GM19468 (cell line): ENCODE measurements around the gene ADTRP.
A peak's percentile ranks its signal among the peaks of the same experiment; 100 is the strongest.
"Not testable (repeated sequence)": the region's sequence is repeated elsewhere in the genome, so short reads cannot be mapped to it uniquely, and the experiment has no call there.

ENCODE experiments used
- ATAC-seq: cut with Tn5 transposase; IDR thresholded peaks from one replicate; pipeline ENCODE4 v1.9.1; 2021; ENCODE audit warnings: mild to moderate bottlenecking, moderate library complexity, moderate number of reproducible peaks; ENCODE audit not compliant: unreplicated experiment; ENCODE audit errors: extremely low read depth

Gene ADTRP

GRCh38 chr6:11804701-11805100 is 26.1 kb upstream of the ADTRP start:
- no peak for ATAC-seq

- ATAC-seq: no peak
Measured at GRCh38 chr6:11804135-11804534, 25.5 kb upstream of the ADTRP start.

GRCh38 chr6:11803591-11803971 is 25.0 kb upstream of the ADTRP start:
- no peak for ATAC-seq

GRCh38 chr6:11802886-11803590 is 24.4 kb upstream of the ADTRP start:
- ATAC-seq: no peak

- ATAC-seq: not testable (repeated sequence)
Measured at GRCh38 chr6:11800531-11800930, 21.9 kb upstream of the ADTRP start.

GRCh38 chr6:11798538-11798937 is 19.9 kb upstream of the ADTRP start:
- no peak for ATAC-seq

GRCh38 chr6:11798096-11798495 is 19.5 kb upstream of the ADTRP start:
- no peak for ATAC-seq

GRCh38 chr6:11796829-11797228 is 18.2 kb upstream of the ADTRP start:
- ATAC-seq: no peak

- no peak for ATAC-seq
Measured at GRCh38 chr6:11795403-11795802, 16.8 kb upstream of the ADTRP start.

- ATAC-seq: no peak
Measured at GRCh38 chr6:11793277-11793676, 14.7 kb upstream of the ADTRP start.

- ATAC-seq: no peak
Measured at GRCh38 chr6:11791354-11792107, 12.9 kb upstream of the ADTRP start.

GRCh38 chr6:11789744-11790143 is 11.1 kb upstream of the ADTRP start:
- no peak for ATAC-seq

GRCh38 chr6:11788043-11788442 is 9.4 kb upstream of the ADTRP start:
- ATAC-seq: no peak

- ATAC-seq: peak; percentile 84
Measured at GRCh38 chr6:11785774-11786579, 7.4 kb upstream of the ADTRP start.

- ATAC-seq: peak; percentile 53
Measured at GRCh38 chr6:11785415-11785773, 6.8 kb upstream of the ADTRP start.

- no peak for ATAC-seq
Measured at GRCh38 chr6:11784341-11784740, 5.7 kb upstream of the ADTRP start.

- ATAC-seq: no peak
Measured at GRCh38 chr6:11783524-11784064, 5.0 kb upstream of the ADTRP start.

- ATAC-seq: no peak
Measured at GRCh38 chr6:11782524-11782923, 3.9 kb upstream of the ADTRP start.

GRCh38 chr6:11780097-11780428 is 1.5 kb upstream of the ADTRP start:
- ATAC-seq: no peak

GRCh38 chr6:11779329-11780096 is 910 bp upstream of the ADTRP start:
- no peak for ATAC-seq
